Endodermal cell (in vitro differentiated cells): ENCODE data around the gene BMP6. TPM values are rescaled to one million over a fixed set of nuclear protein-coding genes. Genes with fewer than 3 reads are reported as not detected.

Experiments used
- DNase-seq: peaks from one replicate; pipeline ENCODE4 v3.0.0-alpha.2; 2017
- H3K27ac ChIP-seq: 2 replicates; pipeline ENCODE4 v1.5.1; 2013; ENCODE audit warnings: mild to moderate bottlenecking, low read depth, low read length, moderate library complexity
- H3K27me3 ChIP-seq: 2 replicates; pipeline ENCODE4 v1.6.1; 2013; ENCODE audit warnings: mild to moderate bottlenecking, low read length, moderate library complexity; ENCODE audit not compliant: insufficient read depth, control insufficient read depth, poor library complexity, severe bottlenecking
- H3K36me3 ChIP-seq: 2 replicates; pipeline ENCODE4 v1.7.0; 2013; ENCODE audit warnings: mild to moderate bottlenecking, low read length, moderate library complexity; ENCODE audit not compliant: control insufficient read depth, insufficient read depth
- H3K4me1 ChIP-seq: one replicate; pipeline ENCODE4 v1.7.0; 2013; ENCODE audit warnings: low read length; ENCODE audit not compliant: control insufficient read depth, insufficient read depth
- H3K4me3 ChIP-seq: 2 replicates; pipeline ENCODE4 v1.5.1; 2013; ENCODE audit warnings: mild to moderate bottlenecking, low read length, moderate library complexity
- H3K9ac ChIP-seq: 2 replicates; pipeline ENCODE4 v1.6.1; 2013; ENCODE audit warnings: mild to moderate bottlenecking, low read length, moderate library complexity; ENCODE audit not compliant: poor library complexity, severe bottlenecking; ENCODE audit errors: extremely low read depth
- H3K9me3 ChIP-seq: 2 replicates; pipeline ENCODE4 v1.6.1; 2013; ENCODE audit warnings: mild to moderate bottlenecking, low read length, moderate library complexity; ENCODE audit not compliant: control insufficient read depth
- H3K27ac Mint-ChIP-seq: 2 replicates; pipeline ENCODE4 v1.8.0; 2020; ENCODE audit warnings: mixed read lengths
- H3K27me3 Mint-ChIP-seq: 2 replicates; pipeline ENCODE4 v1.8.0; 2021; ENCODE audit warnings: mild to moderate bottlenecking, mixed read lengths; ENCODE audit not compliant: insufficient read depth
- H3K36me3 Mint-ChIP-seq: 2 replicates; pipeline ENCODE4 v1.8.0; 2020; ENCODE audit warnings: low read depth, mixed read lengths
- H3K4me1 Mint-ChIP-seq: 2 replicates; pipeline ENCODE4 v1.8.0; 2020; ENCODE audit warnings: mixed read lengths
- H3K4me3 Mint-ChIP-seq: 2 replicates; pipeline ENCODE4 v1.8.0; 2020; ENCODE audit warnings: mild to moderate bottlenecking, moderate library complexity, mixed read lengths
- H3K9me3 Mint-ChIP-seq: 2 replicates; pipeline ENCODE4 v1.8.0; 2020; ENCODE audit warnings: mild to moderate bottlenecking, mixed read lengths
- CTCF ChIP-seq: fragments of 200-600 bp; sonication (generic); conservative IDR thresholded peaks from 2 replicates; pipeline ENCODE4 v1.5.0; 2021; ENCODE audit warnings: antibody characterized with exemption, mild to moderate bottlenecking
- WGBS, 2 experiments: methylation state at CpG; one replicate each; pipeline versions ENCODE4 v1.1.5 to v1.1.7; 2013; ENCODE audit warnings: missing lambda C conversion rate in 2 of 2, mixed read lengths in 1 of 2; ENCODE audit not compliant: insufficient coverage in 1 of 2, insufficient read length in 1 of 2; 5-methylcytosine and 5-hydroxymethylcytosine counted together
- total RNA-seq, 2 donors: library from RNA; stranded (reverse); fragmentation: NEBNext Ultra II Directional in 1 of 2; extraction: Animal tissue kit (Norgen Biotek cat#: 25700) in 1 of 2; gene quantifications; 2 replicates in 1 of 2; 3 replicates in 1 of 2; pipeline ENCODE4 v1.2.1, GENCODE V29; 2021

The BMP6 gene
- total RNA-seq, 2 donors from 2014 or later = 0.62 to 0.71 TPM

DNA sequence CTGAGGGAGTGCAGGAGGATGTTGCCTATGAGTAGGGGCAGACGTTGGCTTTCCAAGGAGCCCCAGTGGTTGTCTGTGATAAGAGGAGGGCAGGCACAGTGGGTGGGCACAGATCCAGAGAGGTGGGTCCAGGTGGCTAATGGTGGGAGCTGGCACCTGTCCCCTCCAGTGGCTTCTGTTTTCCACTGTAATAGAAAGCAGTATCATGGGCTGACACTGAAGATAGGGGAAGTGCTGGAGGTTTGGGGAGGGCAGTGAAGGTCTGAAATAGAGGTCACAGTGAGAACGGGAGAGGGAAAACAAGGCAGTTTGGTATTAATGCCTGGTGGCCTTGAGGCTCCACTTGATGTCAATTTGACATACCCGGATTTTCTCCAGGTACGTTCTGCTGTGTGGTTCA, 195.1 kb downstream of the BMP6 start:
- H3K4me1 ChIP-seq = no peaks in the 10 kb centered on the region
- H3K36me3 ChIP-seq = no peaks in the 10 kb centered on the region
- Mint-ChIP-seq H3K4me3 (no peak overlapping the region), H3K4me1 (no peaks in the 10 kb centered on the region), H3K27me3 (peaks cover 27% of the 10 kb centered on the region), H3K27ac (no peak overlapping the region), H3K36me3 (peaks cover 3% of the 10 kb centered on the region), H3K9me3 (peaks cover 16% of the 10 kb centered on the region)
- 79 to 80% methylated on average over 4 of the region's 4 CpGs for WGBS, 2 experiments
- H3K4me3 ChIP-seq = no peak overlapping the region
- TF ChIP-seq CTCF = no peak
- no peak overlapping the region for H3K9ac ChIP-seq
- no peak overlapping the region for H3K27ac ChIP-seq
- DNase-seq = no peak
- peaks cover 51% of the 10 kb centered on the region for H3K27me3 ChIP-seq
- peaks cover 4% of the 10 kb centered on the region for H3K9me3 ChIP-seq

GRCh38 chr6:7921632-7922092, 195.8 kb downstream of the BMP6 start:
- Histone ChIP-seq H3K27me3 (peaks cover 45% of the 10 kb centered on the region), H3K9ac (no peak overlapping the region), H3K9me3 (peaks cover 4% of the 10 kb centered on the region), H3K27ac (no peak overlapping the region), H3K4me3 (no peak overlapping the region), H3K36me3 (no peaks in the 10 kb centered on the region), H3K4me1 (no peaks in the 10 kb centered on the region)
- no peak for TF ChIP-seq CTCF
- H3K4me1 Mint-ChIP-seq = no peaks in the 10 kb centered on the region
- peaks cover 3% of the 10 kb centered on the region for H3K36me3 Mint-ChIP-seq
- 90 to 92% methylated on average over 5 of the region's 5 CpGs for WGBS, 2 experiments
- peaks cover 31% of the 10 kb centered on the region for H3K27me3 Mint-ChIP-seq
- peaks cover 22% of the 10 kb centered on the region for H3K9me3 Mint-ChIP-seq
- no peak overlapping the region for H3K4me3 Mint-ChIP-seq
- no peak for DNase-seq
- H3K27ac Mint-ChIP-seq = no peak overlapping the region

GRCh38 chr6:7922596-7922995, 196.7 kb downstream of the BMP6 start:
- peaks cover 32% of the 10 kb centered on the region for H3K27me3 Mint-ChIP-seq
- TF ChIP-seq CTCF = no peak
- H3K27ac Mint-ChIP-seq = no peak overlapping the region
- Histone ChIP-seq H3K9me3 (peaks cover 4% of the 10 kb centered on the region), H3K9ac (no peak overlapping the region), H3K27me3 (peaks cover 36% of the 10 kb centered on the region), H3K4me1 (no peaks in the 10 kb centered on the region), H3K27ac (no peak overlapping the region), H3K4me3 (no peak overlapping the region), H3K36me3 (no peaks in the 10 kb centered on the region)
- H3K4me3 Mint-ChIP-seq = no peak overlapping the region
- H3K36me3 Mint-ChIP-seq = peaks cover 3% of the 10 kb centered on the region
- 93% methylated on average over 1 of the region's 1 CpG; no CpG with 5 or more reads in 1 of the 2 experiments for WGBS, 2 experiments
- H3K4me1 Mint-ChIP-seq = no peaks in the 10 kb centered on the region
- H3K9me3 Mint-ChIP-seq = peaks cover 28% of the 10 kb centered on the region
- no peak for DNase-seq
